CD4-positive, alpha-beta T cell (primary cell): Measurements from ENCODE around the gene TTC21A. TPM values are rescaled to one million over a fixed set of nuclear protein-coding genes. Genes with fewer than 3 reads are reported as not detected.

Experiments
- ATAC-seq: fragments of 200-7000 bp; cut with Tn5 transposase; one replicate; pipeline ENCODE4 v1.10.0; 2022; ENCODE audit warnings: mild to moderate bottlenecking; ENCODE audit not compliant: poor library complexity
- CTCF ChIA-PET: fragments of 350-600 bp; sonication (Branson Sonifier 250); formaldehyde crosslinking; loops from one replicate; lab custom pipeline; 2021; ENCODE audit warnings: antibody characterized with exemption, inconsistent platforms; lab: Charles Lee
- POLR2A ChIA-PET: fragments of 350-600 bp; sonication (Branson Sonifier 250); formaldehyde crosslinking; loops from one replicate; lab custom pipeline; 2021; ENCODE audit warnings: antibody characterized with exemption, inconsistent platforms; lab: Charles Lee
- DNase-seq, 14 experiments: peaks; one replicate each; pipeline ENCODE4 v3.0.0-alpha.2; 2013 to 2020; ENCODE audit warnings: mixed read lengths in 2 of 14
- H3K27ac ChIP-seq, 2 donors: one replicate each; pipeline versions ENCODE4 v1.5.1 to v1.7.0; 2013; ENCODE audit warnings: low read length in 2 of 2, low read depth in 1 of 2, mild to moderate bottlenecking in 1 of 2
- H3K27me3 ChIP-seq, 2 experiments: 1 replicate in 1 of 2; 2 replicates in 1 of 2; pipeline versions ENCODE4 v1.6.1 to v1.7.0; 2013; ENCODE audit warnings: low read length in 2 of 2, control low read depth in 1 of 2, mild to moderate bottlenecking in 1 of 2, moderate library complexity in 1 of 2; ENCODE audit not compliant: insufficient read depth in 2 of 2, control insufficient read depth in 1 of 2
- H3K36me3 ChIP-seq: one replicate; pipeline ENCODE4 v1.6.1; 2013; ENCODE audit warnings: low read length, control low read depth; ENCODE audit not compliant: insufficient read depth
- H3K4me1 ChIP-seq: one replicate; pipeline ENCODE4 v1.6.1; 2013; ENCODE audit warnings: low read length, control low read depth; ENCODE audit not compliant: insufficient read depth
- H3K4me3 ChIP-seq: one replicate; pipeline ENCODE4 v1.5.1; 2013; ENCODE audit warnings: mild to moderate bottlenecking, low read length, moderate library complexity
- H3K9me3 ChIP-seq, 2 experiments: 1 replicate in 1 of 2; 2 replicates in 1 of 2; pipeline versions ENCODE4 v1.6.1 to v1.7.0; 2013; ENCODE audit warnings: low read length in 2 of 2, mild to moderate bottlenecking in 2 of 2, control low read depth in 1 of 2, moderate library complexity in 1 of 2; ENCODE audit not compliant: control insufficient read depth in 1 of 2, insufficient read depth in 1 of 2
- H3K27ac Mint-ChIP-seq: one replicate; pipeline ENCODE4 v1.8.0; 2020; ENCODE audit warnings: mixed read lengths
- H3K27me3 Mint-ChIP-seq: one replicate; pipeline ENCODE4 v1.8.0; 2021; ENCODE audit warnings: mixed read lengths
- H3K36me3 Mint-ChIP-seq: one replicate; pipeline ENCODE4 v1.8.0; 2021; ENCODE audit warnings: low read depth, mixed read lengths
- H3K4me1 Mint-ChIP-seq: one replicate; pipeline ENCODE4 v1.8.0; 2021; ENCODE audit warnings: low read depth, mixed read lengths
- H3K4me3 Mint-ChIP-seq: one replicate; pipeline ENCODE4 v1.8.0; 2020; ENCODE audit warnings: mild to moderate bottlenecking, mixed read lengths
- H3K9me3 Mint-ChIP-seq: one replicate; pipeline ENCODE4 v1.8.0; 2020; ENCODE audit warnings: mixed read lengths
- intact Hi-C, 2 experiments: fragments of 100-400 bp; cut with DNase I in 1 of 2; cut with micrococcal nuclease in 1 of 2; formaldehyde crosslinking; loops; one replicate each; pipeline versions ENCODE4 v1.15.1 to v1.9.0; 2023 to 2025; cut with DNase I, micrococcal nuclease
- total RNA-seq, 174 experiments: library from RNA in 2 of 174; stranded (reverse) in 2 of 174; gene quantifications; one replicate each; pipeline ENCODE4 v1.2.3 and lab custom pipeline; 2021 to 2026
- TF ChIP-seq, protein P1 (sequence below): fragments of 200-600 bp; IDR thresholded peaks from one replicate; pipeline ENCODE4 v1.8.0; 2022; ENCODE audit warnings: antibody characterized with exemption, mild to moderate bottlenecking

The TTC21A gene
- total RNA-seq, 2 experiments from 2014 or later = 4.1 to 5.2 TPM

DNA sequence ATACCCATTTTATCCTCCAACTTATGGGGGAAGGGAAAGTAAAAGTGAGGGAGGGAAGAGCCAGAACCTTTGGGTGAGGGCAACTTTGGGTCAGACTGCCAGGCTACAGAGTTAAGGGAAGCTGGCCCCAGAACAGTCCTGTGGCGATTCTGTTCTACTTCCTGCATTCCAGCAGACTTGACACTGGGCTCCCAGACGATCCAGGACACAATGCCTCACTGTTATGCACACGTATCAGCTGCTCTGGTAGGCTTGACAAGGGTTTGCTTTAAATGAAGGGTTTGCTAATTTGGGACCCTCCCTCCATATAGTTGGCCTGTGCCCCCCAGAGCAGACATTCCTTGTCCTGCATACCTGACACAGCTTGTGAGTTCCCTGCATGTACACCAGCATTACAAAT lies 10.7 kb upstream of the TTC21A start:
- Histone ChIP-seq H3K27me3 (no peaks in the 10 kb centered on the region), H3K27ac (no peak overlapping the region), H3K4me3 (no peak overlapping the region), H3K9me3 (no peaks in the 10 kb centered on the region), H3K4me1 (peaks cover 7% of the 10 kb centered on the region), H3K36me3 (peaks cover 84% of the 10 kb centered on the region)
- H3K4me1 Mint-ChIP-seq = peaks cover 8% of the 10 kb centered on the region
- H3K9me3 Mint-ChIP-seq = no peaks in the 10 kb centered on the region
- CTCF ChIA-PET = no interaction called here
- H3K27me3 Mint-ChIP-seq = no peaks in the 10 kb centered on the region
- peaks cover 84% of the 10 kb centered on the region for H3K36me3 Mint-ChIP-seq
- intact Hi-C loops = no loop called here
- no peak for ATAC-seq
- POLR2A ChIA-PET = no interaction called here
- H3K27ac Mint-ChIP-seq = peak overlapping the region; percentile 27
- TF ChIP-seq, protein P1, sequence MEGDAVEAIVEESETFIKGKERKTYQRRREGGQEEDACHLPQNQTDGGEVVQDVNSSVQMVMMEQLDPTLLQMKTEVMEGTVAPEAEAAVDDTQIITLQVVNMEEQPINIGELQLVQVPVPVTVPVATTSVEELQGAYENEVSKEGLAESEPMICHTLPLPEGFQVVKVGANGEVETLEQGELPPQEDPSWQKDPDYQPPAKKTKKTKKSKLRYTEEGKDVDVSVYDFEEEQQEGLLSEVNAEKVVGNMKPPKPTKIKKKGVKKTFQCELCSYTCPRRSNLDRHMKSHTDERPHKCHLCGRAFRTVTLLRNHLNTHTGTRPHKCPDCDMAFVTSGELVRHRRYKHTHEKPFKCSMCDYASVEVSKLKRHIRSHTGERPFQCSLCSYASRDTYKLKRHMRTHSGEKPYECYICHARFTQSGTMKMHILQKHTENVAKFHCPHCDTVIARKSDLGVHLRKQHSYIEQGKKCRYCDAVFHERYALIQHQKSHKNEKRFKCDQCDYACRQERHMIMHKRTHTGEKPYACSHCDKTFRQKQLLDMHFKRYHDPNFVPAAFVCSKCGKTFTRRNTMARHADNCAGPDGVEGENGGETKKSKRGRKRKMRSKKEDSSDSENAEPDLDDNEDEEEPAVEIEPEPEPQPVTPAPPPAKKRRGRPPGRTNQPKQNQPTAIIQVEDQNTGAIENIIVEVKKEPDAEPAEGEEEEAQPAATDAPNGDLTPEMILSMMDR = no peak
- DNase-seq = no peak
- H3K4me3 Mint-ChIP-seq = no peak overlapping the region

DNA sequence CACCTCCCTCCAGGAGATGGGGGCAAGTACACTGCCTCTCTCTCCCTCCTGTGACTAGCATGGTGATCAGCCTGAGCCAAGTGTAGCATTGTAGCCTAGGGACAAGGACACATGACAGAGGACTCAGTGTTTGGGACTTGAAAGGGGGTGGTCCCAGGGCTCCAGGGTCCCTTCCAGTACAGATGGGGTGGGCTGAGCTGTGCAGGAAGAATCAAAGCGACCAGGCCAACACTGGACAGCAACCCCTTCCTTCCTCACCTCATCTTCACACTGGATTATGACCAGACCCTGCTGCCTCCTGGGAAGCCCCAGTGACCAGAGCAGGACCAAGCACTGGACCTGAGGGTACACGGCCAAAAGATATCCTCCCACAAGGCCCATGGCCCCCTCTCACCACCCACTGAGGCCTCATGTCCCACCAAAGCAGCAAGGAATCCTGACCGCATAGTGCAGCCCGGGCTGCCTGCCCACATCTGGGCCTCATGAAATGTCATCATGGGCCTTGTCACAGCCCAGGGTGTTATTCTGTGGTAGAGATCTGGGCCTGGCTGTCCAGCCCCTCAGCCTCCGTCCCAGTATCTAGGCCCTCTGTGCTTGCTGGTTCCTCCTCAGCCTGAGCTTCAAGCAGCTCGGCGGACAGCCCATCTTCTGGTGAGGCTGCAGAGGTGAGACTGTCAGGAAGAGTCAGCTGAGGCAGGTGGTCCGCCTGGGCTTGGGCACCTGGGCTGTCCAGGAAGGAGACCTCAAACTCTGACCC lies 9.6 kb upstream of the TTC21A start:
- ATAC-seq = no peak
- Histone ChIP-seq H3K36me3 (peaks cover 79% of the 10 kb centered on the region), H3K27me3 (no peaks in the 10 kb centered on the region), H3K27ac (no peak overlapping the region), H3K4me3 (no peak overlapping the region), H3K4me1 (peaks cover 11% of the 10 kb centered on the region), H3K9me3 (no peaks in the 10 kb centered on the region)
- intact Hi-C loops = no loop called here
- POLR2A ChIA-PET = no interaction called here
- H3K4me1 Mint-ChIP-seq = peaks cover 19% of the 10 kb centered on the region
- H3K36me3 Mint-ChIP-seq = peaks cover 73% of the 10 kb centered on the region
- no peak for DNase-seq
- no peaks in the 10 kb centered on the region for H3K9me3 Mint-ChIP-seq
- no peaks in the 10 kb centered on the region for H3K27me3 Mint-ChIP-seq
- peak overlapping the region; percentile 27 for H3K27ac Mint-ChIP-seq
- CTCF ChIA-PET = no interaction called here
- H3K4me3 Mint-ChIP-seq = no peak overlapping the region
- TF ChIP-seq, protein P1 = no peak

DNA sequence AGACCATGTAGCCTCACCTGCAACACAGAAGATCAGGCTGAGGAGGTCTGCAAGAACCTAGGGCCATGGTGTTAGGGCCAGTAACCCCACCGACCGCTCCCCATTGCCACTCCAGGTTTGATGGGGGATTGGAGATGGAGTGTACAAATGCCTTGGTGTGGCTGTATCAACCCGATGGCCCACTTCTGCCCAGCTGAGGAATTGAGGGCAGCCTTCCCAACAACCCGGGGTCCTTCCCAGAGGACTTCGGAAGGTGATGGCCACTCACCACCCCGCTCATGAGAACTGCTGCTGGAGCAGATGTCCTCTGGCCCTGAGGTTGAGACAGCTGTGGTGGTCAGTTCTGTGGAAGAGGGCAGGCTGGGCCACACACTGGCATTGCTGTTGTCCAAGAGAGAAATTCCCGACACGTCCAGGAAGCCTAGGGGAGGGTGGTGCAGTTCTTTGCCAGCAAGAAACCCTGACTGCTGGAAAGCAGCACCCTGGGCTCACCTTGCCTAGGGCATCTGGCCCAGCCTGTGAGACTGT lies 8.9 kb upstream of the TTC21A start:
- H3K4me1 Mint-ChIP-seq = peaks cover 25% of the 10 kb centered on the region
- ATAC-seq = no peak
- Histone ChIP-seq H3K27me3 (no peaks in the 10 kb centered on the region), H3K27ac (no peak overlapping the region), H3K4me1 (peaks cover 14% of the 10 kb centered on the region), H3K4me3 (no peak overlapping the region), H3K36me3 (peaks cover 74% of the 10 kb centered on the region), H3K9me3 (no peaks in the 10 kb centered on the region)
- CTCF ChIA-PET = no interaction called here
- intact Hi-C loops = no loop called here
- H3K27ac Mint-ChIP-seq = no peak overlapping the region
- H3K9me3 Mint-ChIP-seq = no peaks in the 10 kb centered on the region
- TF ChIP-seq, protein P1 = no peak
- POLR2A ChIA-PET = no interaction called here
- H3K27me3 Mint-ChIP-seq = no peaks in the 10 kb centered on the region
- H3K36me3 Mint-ChIP-seq = peaks cover 67% of the 10 kb centered on the region
- DNase-seq = no peak
- H3K4me3 Mint-ChIP-seq = no peak overlapping the region
